Middle frontal gyrus (tissue), 1 donor: ENCODE measurements around the gene CATSPER4.

ENCODE experiments used
- DNase-seq: peaks from one replicate; pipeline ENCODE4 v3.0.0-alpha.2; 2015; ENCODE audit warnings: low spot score; ENCODE audit errors: extremely low spot score

Gene CATSPER4

GRCh38 chr1:26164036-26164860, 26.2 kb upstream of the CATSPER4 start:
- DNase-seq = no peak

- DNase-seq = no peak
Measured at GRCh38 chr1:26164861-26165842, 25.2 kb upstream of the CATSPER4 start.

GRCh38 chr1:26166719-26167281, 23.6 kb upstream of the CATSPER4 start:
- DNase-seq = no peak

- DNase-seq = no peak
Measured at GRCh38 chr1:26168410-26169197, 21.8 kb upstream of the CATSPER4 start, which contains the start of gene C1orf232. TSS of gene C1orf232 (minus strand) at chr1:26168963. CDS start at chr1:26168499, 464 bp downstream.

GRCh38 chr1:26169198-26169554, 21.2 kb upstream of the CATSPER4 start:
- no peak for DNase-seq

- DNase-seq = peak; percentile 88
Measured at GRCh38 chr1:26169669-26170471, 20.5 kb upstream of the CATSPER4 start, which contains the start of gene ZNF593. TSS of gene ZNF593 (plus strand) at chr1:26169908. CDS start at chr1:26169984, 76 bp downstream.

- no peak for DNase-seq
Measured at GRCh38 chr1:26170472-26170821, 20.0 kb upstream of the CATSPER4 start.

- no peak for DNase-seq
Measured at GRCh38 chr1:26171084-26172072, 19.0 kb upstream of the CATSPER4 start, which contains the start of gene ZNF593OS. TSS of gene ZNF593OS (minus strand) at chr1:26171832. CDS start at chr1:26171661, 171 bp downstream.

GRCh38 chr1:26175346-26175745, 15.1 kb upstream of the CATSPER4 start:
- DNase-seq = no peak

GRCh38 chr1:26177182-26177684, 13.2 kb upstream of the CATSPER4 start, which contains the start of gene CNKSR1:
TSS of gene CNKSR1 (plus strand) at chr1:26177491. CDS start at chr1:26177548, 57 bp downstream.
- DNase-seq = no peak

- no peak for DNase-seq
Measured at GRCh38 chr1:26180010-26180506, 10.3 kb upstream of the CATSPER4 start.

- DNase-seq = no peak
Measured at GRCh38 chr1:26181586-26182382, 8.6 kb upstream of the CATSPER4 start.

GRCh38 chr1:26182383-26182696, 8.1 kb upstream of the CATSPER4 start:
- no peak for DNase-seq

- DNase-seq = no peak
Measured at GRCh38 chr1:26184086-26184485, 6.3 kb upstream of the CATSPER4 start.

- DNase-seq = no peak
Measured at GRCh38 chr1:26184883-26185282, 5.5 kb upstream of the CATSPER4 start.

- no peak for DNase-seq
Measured at GRCh38 chr1:26187882-26188281, 2.5 kb upstream of the CATSPER4 start.

GRCh38 chr1:26188477-26188876, 1.9 kb upstream of the CATSPER4 start:
- DNase-seq = no peak

- DNase-seq = no peak
Measured at GRCh38 chr1:26189331-26189730, 1.1 kb upstream of the CATSPER4 start.
